Duodenal mucosa (tissue), 2 donors: ENCODE results near the gene SLC66A2.

Experiments used
- H3K27ac ChIP-seq: one replicate; pipeline ENCODE4 v1.7.0; 2013; ENCODE audit warnings: low read depth, low read length
- H3K27me3 ChIP-seq, 2 donors: one replicate each; pipeline ENCODE4 v1.7.0; 2013; ENCODE audit warnings: low read length in 2 of 2, control low read depth in 1 of 2; ENCODE audit not compliant: insufficient read depth in 2 of 2, control insufficient read depth in 1 of 2
- H3K36me3 ChIP-seq, 2 donors: one replicate each; pipeline ENCODE4 v1.7.0; 2013; ENCODE audit warnings: low read length in 2 of 2, control low read depth in 1 of 2; ENCODE audit not compliant: insufficient read depth in 2 of 2, control insufficient read depth in 1 of 2
- H3K4me1 ChIP-seq, 2 donors: one replicate each; pipeline ENCODE4 v1.7.0; 2013; ENCODE audit warnings: low read length in 2 of 2, control low read depth in 1 of 2; ENCODE audit not compliant: insufficient read depth in 2 of 2, control insufficient read depth in 1 of 2
- H3K4me3 ChIP-seq, 2 donors: one replicate each; pipeline ENCODE4 v1.7.0; 2013; ENCODE audit warnings: low read length in 2 of 2, low read depth in 1 of 2
- H3K9ac ChIP-seq, 2 donors: one replicate each; pipeline ENCODE4 v1.7.0; 2013; ENCODE audit warnings: low read length in 2 of 2, low read depth in 1 of 2
- H3K9me3 ChIP-seq, 2 donors: one replicate each; pipeline ENCODE4 v1.7.0; 2013; ENCODE audit warnings: low read length in 2 of 2, control low read depth in 1 of 2; ENCODE audit not compliant: control insufficient read depth in 1 of 2

The SLC66A2 gene

DNA sequence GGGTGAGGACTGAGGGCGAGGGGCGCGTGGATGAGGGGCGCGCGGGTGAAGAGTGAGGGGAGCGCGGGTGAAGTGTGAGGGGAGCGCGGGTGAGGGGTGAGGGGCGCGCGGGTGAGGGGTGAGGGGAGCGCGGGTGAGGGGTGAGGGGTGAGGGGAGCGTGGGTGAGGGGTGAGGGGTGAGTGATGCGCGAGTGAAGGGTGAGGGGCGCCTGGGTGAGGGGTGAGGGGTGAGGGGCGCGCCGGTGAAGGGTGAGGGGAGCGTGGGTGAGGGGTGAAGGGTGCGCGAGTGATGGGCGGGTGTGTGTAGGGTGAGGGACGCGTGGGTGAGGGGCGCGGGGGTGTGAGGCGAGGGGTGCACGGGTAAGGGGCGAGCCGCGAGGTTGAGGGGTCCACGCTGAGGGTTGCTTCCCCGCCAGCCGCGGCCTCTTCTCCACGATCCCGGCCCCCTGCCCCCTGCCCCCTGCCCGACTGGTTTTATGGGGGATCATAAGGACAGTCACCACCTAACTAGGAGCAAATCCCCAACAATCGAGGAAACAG is 1.1 kb upstream of the SLC66A2 start:
- H3K4me1 ChIP-seq = peaks cover 22 to 30% of the 10 kb centered on the region in 2 donors
- H3K27ac ChIP-seq = no peak overlapping the region
- H3K4me3 ChIP-seq = peak overlapping the region; percentile 50 to 65
- H3K9me3 ChIP-seq = no peaks in the 10 kb centered on the region
- peak overlapping the region in 1 of 2 donors; percentile 18 for H3K9ac ChIP-seq
- no peaks in the 10 kb centered on the region for H3K36me3 ChIP-seq
- no peaks in the 10 kb centered on the region for H3K27me3 ChIP-seq

DNA sequence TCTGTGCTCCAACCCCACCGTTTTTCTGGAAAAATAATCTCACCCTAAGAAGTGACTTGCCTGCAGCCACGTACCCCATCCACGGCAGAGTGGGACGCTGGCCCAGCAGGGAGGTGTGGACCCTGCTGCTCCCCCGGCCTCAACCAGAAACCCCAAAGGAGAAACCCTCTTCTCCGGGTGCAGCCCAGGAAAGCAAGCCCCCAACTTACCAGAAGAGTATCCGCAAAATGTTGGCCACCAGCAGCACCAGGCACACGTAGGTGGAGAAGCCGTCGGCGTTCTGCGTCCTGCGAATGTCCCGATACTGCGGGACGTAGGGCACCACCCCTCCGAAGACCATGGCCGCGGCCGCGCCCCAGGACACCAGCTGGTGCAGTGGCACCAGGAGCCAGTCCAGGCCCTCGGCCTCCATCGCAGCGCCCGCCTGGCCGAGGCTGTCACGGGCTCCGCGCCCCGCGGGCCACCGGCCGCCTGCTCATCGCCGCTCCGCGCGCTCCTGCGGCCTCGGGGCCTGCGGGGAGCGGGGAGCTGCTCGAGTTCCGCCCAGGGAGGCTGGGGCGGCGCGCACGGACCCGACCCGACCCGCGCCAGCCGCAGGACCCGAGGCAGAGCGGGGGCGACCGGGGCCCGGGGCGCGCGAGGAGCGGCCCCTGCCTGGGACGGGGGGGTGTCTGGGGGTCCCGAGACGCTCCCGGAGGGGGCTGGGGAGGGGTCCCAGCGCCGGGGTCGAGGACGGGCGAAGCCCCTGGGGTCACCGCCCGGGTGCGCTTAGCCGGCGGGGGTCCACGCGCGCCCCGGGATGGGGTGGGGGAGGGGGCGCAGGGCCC is 725 bp downstream of the SLC66A2 start:
- peak overlapping the region; percentile 42 for H3K27ac ChIP-seq
- H3K36me3 ChIP-seq = no peaks in the 10 kb centered on the region
- H3K27me3 ChIP-seq = no peaks in the 10 kb centered on the region
- H3K4me1 ChIP-seq = peaks cover 22 to 30% of the 10 kb centered on the region in 2 donors
- H3K9ac ChIP-seq = peak overlapping the region; percentile 48 to 69
- H3K4me3 ChIP-seq = peak overlapping the region; percentile 73 to 74
- no peaks in the 10 kb centered on the region for H3K9me3 ChIP-seq

DNA sequence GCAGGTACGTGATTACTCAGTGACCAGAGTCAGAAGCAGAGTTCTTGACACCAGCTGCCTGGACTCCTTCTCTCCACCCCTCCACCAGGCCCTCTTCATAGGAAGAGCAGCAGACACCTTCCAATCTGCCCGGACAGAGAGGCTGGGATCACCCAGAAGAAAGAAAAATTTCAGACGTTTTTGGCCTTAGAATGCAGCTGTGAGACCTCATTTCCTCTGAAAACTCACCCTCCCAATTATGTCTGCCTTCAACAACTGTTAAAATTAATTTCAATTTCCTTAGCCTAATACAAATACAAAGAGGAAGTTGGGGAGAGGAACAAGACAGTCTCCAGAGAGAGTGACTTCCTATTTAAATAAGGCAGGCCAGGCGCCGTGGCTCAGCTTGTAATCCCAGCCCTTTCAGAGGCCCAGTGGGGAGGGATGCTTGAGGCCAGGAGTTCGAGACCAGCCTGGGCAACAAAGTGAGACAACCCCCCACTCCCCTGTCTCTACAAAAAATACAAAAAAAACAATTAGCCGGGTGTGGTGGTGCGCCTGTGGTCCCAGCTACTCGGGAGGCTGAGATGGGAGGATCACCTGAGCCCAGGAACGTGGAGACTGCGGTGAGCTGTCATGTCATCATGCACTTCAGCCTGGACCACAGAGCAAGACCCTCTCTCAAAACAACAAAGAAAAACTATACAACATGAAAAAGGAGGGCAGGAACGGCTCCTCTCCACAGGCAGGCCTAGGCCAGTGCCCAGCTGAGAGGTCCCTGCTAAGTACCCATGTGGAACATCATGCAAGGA is 1.6 kb downstream of the SLC66A2 start:
- Histone ChIP-seq H3K36me3 (no peaks in the 10 kb centered on the region), H3K27me3 (no peaks in the 10 kb centered on the region), H3K4me1 (peaks cover 21 to 32% of the 10 kb centered on the region in 2 donors), H3K9me3 (no peaks in the 10 kb centered on the region), H3K9ac (peak overlapping the region; percentile 48 to 69), H3K27ac (no peak overlapping the region), H3K4me3 (peak overlapping the region; percentile 73 to 74)

DNA sequence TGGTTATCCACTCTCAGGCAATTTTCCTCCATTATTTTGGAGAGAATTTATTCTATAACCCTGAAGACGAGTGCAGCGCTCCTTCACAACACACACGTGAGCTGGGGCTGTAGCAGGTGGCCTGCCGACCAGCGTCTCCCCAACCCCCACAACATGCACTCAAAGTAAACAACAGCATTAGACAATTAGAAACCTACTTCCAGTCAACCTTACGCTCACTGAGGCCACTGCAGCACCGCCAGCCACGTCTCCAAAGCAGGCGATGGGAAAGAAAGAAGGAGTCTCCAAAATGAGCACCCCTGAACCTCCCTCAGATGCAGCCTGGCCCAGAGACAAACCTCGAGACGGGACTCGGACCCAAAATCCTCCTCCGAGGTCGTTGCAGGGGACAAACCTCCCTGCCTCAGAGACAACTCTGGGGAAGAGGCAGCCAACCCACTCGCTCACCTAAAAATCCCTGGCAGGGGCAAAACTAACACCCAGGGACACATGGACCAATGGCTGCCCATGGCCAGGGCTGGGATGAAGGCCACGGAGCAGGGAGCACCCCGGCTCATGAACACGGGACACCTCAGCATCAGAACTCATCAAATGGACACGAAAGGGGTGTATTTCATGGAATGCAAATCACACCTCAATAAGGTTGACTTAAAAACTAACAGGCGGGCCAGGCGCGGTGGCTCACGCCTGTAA is 2.6 kb downstream of the SLC66A2 start:
- Histone ChIP-seq H3K36me3 (no peaks in the 10 kb centered on the region), H3K9me3 (no peaks in the 10 kb centered on the region), H3K4me1 (peaks cover 17 to 31% of the 10 kb centered on the region in 2 donors), H3K4me3 (no peak overlapping the region), H3K9ac (no peak overlapping the region), H3K27ac (no peak overlapping the region), H3K27me3 (no peaks in the 10 kb centered on the region)

DNA sequence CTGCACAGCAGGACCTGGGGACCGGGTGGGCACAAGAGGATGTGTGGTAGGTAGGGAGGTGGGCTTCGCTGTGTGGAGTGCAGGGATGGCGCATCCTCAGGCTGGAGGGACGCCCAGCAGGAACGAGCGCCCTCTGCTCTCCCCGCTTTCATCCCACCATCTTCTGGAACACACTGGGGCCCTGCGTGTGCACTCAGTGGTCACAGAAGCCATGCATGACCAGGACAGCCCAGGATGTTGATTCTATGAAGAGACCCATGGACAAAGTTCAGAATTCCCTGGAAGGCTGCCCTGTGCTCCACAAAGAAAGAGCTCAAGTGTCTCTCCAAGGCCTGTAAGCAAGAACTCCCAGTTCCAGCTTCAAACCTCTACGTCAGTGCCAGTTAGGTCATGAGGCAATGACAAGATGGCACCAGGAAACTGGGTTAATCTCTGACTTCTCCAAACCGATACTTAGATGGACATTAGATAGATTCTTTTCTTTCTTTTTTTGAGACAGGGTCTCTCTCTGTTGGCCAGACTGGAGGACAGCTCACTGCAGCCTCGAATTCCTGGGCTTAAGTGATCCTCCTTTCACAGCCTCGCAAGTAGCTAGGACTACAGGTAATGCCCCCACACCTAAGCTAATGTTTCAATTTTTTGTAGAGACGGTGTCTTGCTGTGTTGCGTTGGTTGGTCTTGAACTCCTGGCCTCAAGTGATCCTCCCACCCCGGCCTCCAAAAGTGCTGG is 3.4 kb downstream of the SLC66A2 start:
- H3K36me3 ChIP-seq = no peaks in the 10 kb centered on the region
- H3K4me1 ChIP-seq = peaks cover 23 to 35% of the 10 kb centered on the region in 2 donors
- H3K27ac ChIP-seq = no peak overlapping the region
- no peak overlapping the region for H3K9ac ChIP-seq
- no peaks in the 10 kb centered on the region for H3K27me3 ChIP-seq
- no peak overlapping the region for H3K4me3 ChIP-seq
- no peaks in the 10 kb centered on the region for H3K9me3 ChIP-seq

DNA sequence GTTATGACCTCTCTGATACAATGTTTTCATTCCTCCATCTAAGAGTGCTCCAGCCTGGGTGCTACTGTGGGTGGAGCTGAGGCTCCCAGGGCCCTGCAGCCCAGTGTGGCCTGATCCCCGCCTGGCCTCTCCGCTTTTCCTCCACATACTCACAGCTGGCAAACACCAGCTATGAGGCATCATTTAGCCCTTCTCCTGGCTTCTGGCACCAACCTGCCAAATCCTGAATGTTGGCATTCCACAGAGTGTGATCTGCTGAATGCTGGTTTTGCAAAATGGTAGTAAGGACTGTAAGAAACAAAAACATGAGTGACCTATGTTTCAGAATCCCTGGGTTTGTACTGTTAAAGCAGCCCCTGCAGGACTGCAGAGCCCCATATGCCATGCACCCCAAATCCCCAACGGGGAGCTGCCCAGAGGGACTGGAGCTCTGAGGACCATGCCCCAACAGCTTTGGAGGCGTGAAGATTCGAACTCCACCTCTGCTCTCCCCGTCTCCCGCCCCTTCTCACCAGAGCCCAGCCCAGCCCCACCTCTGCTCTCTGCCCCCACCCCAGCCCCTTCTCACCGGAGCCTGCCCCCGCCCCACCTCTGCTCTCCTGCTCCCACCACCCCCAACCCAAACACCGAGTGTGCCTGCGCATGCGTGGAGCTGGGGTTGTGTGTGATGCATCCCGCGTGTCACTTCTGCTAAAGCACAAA is 4.2 kb downstream of the SLC66A2 start:
- H3K36me3 ChIP-seq = peaks cover 0 to 7% of the 10 kb centered on the region in 2 donors
- H3K4me1 ChIP-seq = peaks cover 32 to 41% of the 10 kb centered on the region in 2 donors
- H3K9me3 ChIP-seq = no peaks in the 10 kb centered on the region
- no peak overlapping the region for H3K27ac ChIP-seq
- no peaks in the 10 kb centered on the region for H3K27me3 ChIP-seq
- H3K9ac ChIP-seq = no peak overlapping the region
- H3K4me3 ChIP-seq = no peak overlapping the region

DNA sequence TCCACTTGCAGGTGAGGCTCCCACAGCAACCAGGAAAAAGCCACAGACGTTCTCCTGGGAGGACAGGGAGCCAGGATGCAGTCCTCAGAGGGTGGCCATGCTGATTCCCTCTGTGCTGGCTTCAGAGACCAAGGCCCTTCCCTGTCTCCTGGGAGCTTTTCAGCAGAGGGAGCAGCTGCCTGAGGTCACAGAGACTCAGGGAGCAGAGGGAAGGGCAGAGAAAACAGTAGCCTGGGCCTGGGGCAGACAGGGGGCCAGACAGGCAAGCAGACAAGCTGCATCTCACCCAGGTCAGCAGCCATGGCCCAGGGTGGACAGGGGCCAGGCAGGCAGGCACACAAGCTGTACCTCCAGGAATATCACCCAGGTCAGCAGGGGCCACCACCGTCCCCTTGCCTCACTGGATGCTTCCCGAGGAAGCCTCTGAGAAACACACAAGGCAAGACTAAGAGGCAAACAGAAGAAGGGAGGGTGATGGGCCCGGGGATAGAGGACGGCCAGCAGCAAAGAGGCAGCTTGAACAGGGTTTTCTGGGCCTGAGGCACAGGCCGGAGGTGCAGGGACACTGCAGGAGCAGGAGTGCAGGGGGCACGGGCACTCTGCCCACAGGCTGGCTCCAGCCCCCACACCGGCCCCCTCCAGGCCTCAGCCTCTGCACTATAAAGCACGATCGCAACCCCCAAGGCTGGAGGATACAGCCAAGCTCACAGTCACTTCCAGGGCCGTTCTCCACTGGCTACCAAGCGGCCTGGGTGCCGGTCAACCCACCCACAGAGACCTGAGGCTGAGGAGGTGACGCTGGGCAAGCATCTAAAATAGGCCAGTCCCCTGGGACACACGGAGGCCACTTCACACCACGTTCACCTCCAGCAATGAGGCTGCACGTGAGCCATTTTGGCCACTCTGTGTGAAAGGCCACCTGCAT is 6.1 kb downstream of the SLC66A2 start:
- H3K4me1 ChIP-seq = peaks cover 32 to 38% of the 10 kb centered on the region in 2 donors
- no peak overlapping the region for H3K4me3 ChIP-seq
- no peak overlapping the region for H3K27ac ChIP-seq
- peaks cover 0 to 23% of the 10 kb centered on the region in 2 donors for H3K36me3 ChIP-seq
- no peaks in the 10 kb centered on the region for H3K27me3 ChIP-seq
- H3K9me3 ChIP-seq = no peaks in the 10 kb centered on the region
- no peak overlapping the region for H3K9ac ChIP-seq

DNA sequence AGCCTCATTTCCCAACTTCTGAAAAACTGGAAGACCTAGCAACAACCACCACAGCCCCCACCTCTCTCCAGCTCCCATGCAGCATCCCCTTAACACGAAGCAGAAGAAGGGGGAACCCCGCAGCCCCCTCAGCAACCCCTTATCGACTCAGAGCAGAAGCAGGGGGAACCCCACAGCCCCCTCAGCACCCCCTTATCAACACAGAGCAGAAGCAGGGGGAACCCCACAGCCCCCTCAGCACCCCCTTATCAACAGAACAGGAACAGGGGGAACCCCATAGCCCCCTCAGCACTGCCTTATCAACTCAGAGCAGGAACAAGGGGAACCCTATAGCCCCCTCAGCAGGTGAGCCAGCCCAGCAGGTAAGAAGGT is 6.7 kb downstream of the SLC66A2 start:
- no peak overlapping the region for H3K27ac ChIP-seq
- H3K36me3 ChIP-seq = peaks cover 0 to 25% of the 10 kb centered on the region in 2 donors
- H3K4me3 ChIP-seq = no peak overlapping the region
- no peaks in the 10 kb centered on the region for H3K27me3 ChIP-seq
- H3K9ac ChIP-seq = no peak overlapping the region
- peaks cover 25 to 33% of the 10 kb centered on the region in 2 donors for H3K4me1 ChIP-seq
- no peaks in the 10 kb centered on the region for H3K9me3 ChIP-seq
